HG03432 (cell line): ENCODE data around the gene RCAN3.
A peak's percentile ranks its signal among the peaks of the same experiment; 100 is the strongest.
"Not testable (repeated sequence)": the region's sequence is repeated elsewhere in the genome, so short reads cannot be mapped to it uniquely, and the experiment has no call there.

ENCODE experiments used
- ATAC-seq: cut with Tn5 transposase; IDR thresholded peaks from one replicate; pipeline ENCODE4 v1.9.1; 2021; ENCODE audit warnings: mild to moderate bottlenecking, moderate library complexity; ENCODE audit not compliant: unreplicated experiment

RCAN3 gene

DNA sequence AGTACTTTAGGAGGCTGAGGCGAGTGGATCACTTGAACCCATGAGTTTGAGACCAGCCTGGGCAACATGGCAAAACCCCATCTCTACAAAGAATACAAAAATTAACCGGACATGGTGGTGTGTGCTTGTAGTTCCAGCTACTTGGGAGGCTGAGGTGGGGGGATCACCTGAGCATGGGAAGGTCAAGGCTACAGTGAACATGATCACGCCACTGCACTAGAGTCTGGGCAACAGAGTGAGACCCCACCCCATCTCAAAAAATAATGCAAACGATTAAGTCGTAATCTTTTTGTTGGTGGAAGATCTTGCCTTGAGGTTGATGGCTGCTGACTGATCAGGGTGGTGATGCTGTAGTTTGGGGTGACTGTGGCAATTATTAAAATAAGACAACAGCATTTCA lies 6.3 kb downstream of the RCAN3 start:
- ATAC-seq: no peak

DNA sequence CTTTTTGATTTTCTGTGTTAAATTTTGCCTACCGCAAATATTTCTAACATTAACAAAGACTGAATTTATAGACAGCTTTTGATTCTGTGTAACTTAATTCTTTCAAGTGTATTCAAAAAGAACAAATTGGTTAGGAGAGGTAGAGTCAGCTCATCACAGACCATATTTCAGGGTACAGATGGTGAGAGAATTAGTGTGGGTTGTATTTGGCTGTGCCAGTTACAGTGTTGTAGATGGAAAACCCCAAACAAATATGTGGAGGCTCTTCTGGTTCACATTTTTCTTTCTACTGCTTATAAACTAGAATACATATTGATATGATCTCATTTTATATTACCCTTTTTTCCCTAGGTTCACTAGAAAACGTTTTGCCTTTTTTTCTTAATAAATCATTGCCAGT lies 11.1 kb downstream of the RCAN3 start:
- ATAC-seq: no peak

DNA sequence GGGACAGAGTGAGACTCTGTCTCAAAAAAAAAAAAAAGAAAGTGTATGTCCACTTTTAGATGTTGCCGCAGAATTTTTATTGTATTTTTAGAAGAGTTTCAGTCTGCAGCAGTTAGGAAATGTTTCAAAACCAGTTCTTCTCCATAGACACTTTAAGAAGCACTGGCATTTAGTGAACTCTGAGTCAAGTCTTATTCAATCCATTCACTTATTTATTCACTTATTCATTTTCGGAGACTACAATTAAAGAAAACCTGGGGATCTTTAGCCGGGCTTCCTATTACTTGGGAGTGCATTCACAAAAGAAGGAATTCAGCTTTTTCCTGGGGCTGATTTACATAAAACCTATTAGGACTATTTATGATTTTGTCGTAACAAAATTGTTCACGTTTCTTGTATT lies 12.3 kb downstream of the RCAN3 start:
- no peak for ATAC-seq

DNA sequence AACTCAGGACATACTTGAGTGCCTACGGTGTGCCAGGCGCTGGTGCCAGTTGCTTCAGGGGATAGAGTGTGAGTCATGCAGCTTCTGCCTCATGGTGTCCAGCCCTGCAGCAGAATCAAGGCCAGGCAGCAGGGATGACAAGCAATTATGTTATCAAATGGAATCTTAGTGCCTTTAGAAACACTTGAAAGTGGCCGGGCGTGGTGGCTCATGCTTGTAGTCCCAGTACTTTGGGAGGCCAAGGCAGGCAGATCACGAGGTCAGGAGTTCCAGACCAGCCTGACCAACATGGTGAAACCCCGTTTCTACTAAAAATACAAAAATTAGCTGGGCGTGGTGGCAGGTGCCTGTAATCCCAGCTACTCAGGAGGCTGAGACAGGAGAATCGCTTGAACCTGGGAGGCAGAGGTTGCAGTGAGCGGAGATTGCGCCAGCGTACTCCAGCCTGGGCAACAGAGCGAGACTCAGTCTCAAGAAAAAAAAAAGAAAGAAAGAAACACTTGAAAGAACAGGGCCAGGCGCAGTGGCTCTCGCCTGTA lies 13.1 kb downstream of the RCAN3 start:
- not testable (repeated sequence) for ATAC-seq

DNA sequence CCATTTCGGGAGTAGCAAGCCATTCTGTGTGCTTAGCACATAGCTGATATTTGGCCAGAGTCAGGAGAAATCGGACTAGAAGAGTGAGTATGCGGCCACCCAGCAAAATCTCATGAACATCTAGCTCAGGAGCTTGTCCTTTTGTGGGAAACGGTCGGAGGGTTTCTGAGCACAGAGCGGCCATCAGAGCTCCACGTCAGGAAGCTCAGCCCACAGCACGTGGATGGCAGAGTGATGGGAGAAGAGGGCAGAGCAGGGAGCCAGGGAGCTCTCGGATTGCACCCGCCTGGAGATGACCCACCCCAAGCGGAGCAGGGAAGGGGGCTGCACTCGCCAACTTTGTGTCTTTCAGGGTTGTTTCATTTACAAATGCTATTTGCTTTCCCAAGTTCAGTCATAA lies 13.9 kb downstream of the RCAN3 start:
- ATAC-seq: no peak

DNA sequence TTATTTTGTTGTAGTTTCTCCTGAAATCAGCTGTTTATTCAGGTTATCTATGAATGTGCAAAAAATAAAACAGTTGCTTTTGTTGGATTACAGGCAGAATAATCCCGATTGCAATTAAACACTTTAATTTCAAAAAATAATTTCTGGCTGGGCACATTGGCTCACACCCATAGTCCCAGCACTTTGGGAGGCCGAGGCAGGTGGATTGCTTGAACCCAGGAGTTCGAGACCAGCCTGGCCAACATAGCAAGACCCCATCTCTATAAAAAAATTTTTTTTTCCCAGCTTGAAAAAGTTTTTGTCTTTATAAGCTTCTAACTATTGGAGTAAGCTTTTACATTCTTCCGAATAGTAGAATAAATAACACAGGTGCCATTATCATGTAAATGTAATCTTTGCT lies 15.3 kb downstream of the RCAN3 start:
- ATAC-seq: no peak

DNA sequence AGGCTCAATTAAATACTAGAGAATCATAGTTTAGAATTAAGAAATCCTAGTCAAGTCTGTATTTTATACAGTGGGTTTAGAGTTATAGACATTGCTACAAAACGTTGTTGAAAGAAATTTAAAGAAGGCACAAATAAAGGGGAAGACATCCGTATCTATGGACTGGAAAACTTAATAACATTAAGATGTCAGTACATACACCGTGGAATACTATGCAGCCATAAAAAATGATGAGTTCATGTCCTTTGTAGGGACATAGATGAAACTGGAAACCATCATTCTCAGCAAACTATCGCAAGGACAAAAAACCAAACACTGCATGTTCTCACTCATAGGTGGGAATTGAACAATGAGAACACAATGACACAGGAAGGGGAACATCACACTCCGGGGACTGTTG lies 17.6 kb downstream of the RCAN3 start:
- ATAC-seq: not testable (repeated sequence)

DNA sequence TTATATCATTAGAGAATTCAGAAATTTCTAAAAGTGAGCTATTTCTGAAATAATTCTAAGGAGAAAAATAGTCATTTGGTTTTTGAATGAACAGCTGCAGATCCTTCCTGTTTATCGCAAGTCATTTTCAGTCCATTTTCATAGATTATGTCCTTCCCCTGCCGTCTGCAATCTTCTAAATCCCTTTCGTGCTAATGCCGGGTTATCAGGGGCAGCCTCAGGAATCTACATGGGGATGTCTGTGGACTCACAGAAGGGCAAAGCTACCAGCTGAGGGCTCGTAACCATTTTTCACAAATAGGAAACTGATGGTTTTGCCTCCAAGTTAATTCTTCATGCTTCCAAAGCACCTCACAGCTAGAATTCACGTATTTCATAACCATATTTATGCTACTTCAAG lies 23.0 kb downstream of the RCAN3 start:
- no peak for ATAC-seq

DNA sequence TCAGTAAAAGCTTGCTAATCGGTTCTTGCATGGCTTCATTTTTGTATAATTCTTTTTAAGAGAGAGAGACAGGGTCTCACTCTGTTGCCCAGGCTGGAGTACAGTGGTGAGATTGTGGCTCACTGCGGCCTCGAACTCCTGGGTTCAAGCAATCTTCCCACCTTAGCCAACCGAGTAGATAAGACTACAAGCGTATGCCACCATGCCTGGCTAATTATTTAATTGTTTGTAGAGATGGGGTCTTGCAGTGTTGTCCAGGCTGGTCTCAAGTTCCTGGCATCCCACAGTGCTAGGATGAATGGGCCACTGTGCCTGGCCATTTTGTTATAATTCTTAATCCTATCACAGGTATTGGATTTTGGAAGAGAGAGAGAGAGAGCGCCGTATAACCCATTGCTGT lies 23.4 kb downstream of the RCAN3 start:
- no peak for ATAC-seq

DNA sequence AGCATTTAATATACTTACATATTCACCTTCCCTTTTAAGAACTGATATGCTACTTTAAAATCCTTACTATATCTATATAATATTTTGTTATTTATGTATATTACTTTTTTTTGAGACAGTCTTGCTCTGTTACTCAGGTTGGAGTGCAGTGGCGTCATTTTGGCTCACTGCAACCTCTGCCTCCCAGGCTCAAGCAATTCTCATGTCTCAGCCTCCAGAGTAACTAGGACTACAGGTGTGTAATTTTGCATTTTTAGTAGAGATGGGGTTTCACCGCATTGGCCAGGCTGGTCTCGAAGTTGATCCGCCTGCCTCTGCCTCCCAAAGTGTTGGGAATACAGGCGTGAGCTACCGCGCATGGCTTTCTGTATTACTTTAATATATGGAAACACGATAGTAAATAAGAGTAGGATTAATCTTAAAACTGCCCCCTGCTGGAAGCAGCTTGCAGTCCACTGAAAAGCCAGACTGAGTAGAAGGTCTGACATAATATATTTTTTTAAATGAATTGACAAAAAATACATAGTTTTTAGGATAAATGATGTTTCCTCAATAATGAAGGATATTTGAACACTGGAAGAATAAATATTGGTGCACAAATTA lies 24.4 kb downstream of the RCAN3 start:
- no peak for ATAC-seq

DNA sequence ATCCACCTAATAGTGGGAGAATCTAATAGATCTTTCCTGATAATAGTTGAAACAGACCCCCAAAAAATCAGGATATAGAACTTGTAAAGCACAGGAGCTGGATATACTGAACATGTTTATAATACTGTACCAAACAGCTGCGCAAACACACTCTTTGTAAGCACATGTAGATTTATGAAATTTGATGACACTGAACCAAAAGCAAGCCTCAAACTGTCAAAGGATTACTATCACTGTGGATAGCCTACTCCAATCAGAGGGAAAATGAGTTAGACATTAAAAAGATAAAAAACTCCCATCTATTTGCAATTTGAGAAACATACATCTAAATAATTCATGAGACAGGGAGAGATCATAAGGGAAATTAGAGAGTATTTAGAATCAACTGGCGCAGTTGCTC lies 26.1 kb downstream of the RCAN3 start:
- no peak for ATAC-seq

DNA sequence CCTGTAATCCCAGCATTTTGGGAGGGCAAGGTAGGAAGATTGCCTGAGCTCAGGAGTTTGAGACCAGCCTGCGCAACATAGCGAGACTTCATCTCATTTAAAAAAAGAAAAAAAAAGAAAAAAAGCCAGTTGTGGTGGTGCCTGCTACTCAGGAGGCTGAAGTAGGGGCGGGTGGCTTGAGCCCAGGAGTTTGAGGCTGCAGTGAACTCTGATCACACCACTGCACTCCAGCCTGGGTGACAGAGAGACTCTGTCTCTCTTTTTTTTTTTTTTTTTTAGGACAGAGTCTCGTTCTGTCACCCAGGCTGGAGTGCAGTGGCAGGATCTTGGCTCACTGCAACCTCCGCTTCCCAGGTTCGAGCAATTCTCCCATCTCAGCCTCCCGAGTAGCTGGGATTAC lies 26.7 kb downstream of the RCAN3 start:
- ATAC-seq: not testable (repeated sequence)

DNA sequence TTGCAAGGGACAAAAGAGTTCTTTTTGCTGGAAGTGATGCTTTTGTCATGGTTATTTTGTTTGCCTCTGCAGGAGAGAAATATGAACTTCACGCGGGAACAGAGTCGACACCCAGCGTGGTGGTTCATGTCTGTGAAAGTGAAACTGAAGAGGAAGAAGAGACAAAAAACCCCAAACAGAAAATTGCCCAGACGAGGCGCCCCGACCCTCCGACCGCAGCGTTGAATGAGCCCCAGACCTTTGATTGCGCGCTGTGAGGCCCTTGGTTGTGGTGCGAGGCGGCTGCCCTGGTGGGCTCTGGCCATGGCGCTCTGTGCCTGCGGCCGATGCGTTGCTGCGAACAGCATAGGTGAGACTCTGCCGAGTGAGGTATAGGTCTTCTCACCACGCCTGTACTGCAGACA lies 32.4 kb downstream of the RCAN3 start:
- ATAC-seq: peak; percentile 53

DNA sequence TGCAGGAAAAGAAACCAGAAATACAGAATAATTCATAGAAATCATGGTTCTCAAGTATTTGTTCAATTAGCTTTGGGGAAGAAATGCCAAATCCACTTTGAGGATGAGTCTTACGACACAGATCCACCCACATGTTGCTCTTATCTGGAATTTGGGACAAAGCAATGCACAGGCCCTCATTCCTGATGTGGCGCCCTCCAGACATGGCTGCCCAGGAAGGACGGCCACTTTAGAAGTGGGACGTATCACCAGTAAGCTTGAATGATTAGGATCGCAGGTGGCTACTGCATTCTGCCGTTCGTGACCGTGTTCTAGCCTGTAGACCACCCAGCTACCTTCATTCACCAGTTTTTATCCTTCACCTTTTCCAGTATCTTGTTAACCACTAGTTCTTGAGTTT lies 33.1 kb downstream of the RCAN3 start:
- ATAC-seq: no peak

DNA sequence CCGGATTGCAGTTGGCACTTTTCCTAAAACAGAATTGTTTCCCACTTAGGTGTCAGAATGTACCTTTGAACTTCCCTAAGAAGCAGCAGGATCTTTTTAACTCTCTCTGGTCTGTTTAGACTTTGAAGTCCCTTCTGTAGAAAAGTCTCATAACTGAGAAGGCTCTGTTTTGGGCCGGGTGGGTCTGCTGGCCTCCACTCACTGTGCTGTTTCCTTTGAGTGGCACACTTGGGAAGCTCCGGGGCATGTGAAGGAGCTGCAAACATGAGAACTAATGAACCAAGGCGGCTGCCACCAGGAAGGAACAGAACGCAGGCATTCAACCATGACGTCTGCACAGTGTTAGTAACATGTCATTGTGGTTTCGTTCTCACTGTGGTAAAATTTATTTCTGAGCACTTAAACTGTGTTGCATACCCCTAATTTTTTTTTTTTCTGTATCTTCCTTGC lies 33.8 kb downstream of the RCAN3 start:
- peak; percentile 75 for ATAC-seq

DNA sequence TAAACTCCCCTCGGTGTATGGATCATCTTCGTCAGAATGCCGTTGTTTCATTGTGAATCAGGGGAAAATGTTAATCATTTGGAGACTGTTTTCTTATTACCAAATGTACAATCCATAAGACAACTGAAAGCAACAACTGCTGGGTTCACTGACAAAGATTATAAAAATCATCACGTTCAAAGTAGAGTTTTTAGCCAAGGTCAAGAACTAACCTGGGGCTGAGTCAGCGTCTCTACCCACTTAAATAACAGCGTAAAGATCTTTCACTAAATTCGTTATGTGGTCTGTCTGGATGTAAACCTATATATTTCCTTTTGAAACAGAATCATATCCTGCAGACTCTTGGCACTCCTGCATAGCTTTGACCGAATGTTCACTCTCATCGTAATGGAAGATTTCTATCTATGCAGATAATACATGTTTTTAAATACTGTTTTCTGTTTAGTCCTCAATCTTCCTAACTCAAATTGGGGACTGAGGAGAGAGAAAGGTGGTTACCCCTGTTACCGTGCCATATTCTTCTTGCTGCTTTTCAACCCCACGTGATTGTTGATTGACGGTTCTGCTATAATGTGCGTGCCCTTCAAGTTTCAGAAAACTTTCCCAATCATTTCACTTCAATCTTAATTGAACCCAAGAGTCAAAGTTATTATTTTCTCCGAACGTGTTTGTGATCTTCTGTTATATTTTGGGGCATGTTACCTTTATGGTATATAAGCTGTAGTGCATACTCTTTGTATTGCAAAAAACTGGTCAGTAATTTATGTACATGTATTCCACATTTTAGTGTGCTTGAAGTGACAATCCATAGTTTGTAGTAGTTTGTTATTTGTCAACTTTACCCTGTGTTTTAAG lies 37.6 kb downstream of the RCAN3 start:
- no peak for ATAC-seq

DNA sequence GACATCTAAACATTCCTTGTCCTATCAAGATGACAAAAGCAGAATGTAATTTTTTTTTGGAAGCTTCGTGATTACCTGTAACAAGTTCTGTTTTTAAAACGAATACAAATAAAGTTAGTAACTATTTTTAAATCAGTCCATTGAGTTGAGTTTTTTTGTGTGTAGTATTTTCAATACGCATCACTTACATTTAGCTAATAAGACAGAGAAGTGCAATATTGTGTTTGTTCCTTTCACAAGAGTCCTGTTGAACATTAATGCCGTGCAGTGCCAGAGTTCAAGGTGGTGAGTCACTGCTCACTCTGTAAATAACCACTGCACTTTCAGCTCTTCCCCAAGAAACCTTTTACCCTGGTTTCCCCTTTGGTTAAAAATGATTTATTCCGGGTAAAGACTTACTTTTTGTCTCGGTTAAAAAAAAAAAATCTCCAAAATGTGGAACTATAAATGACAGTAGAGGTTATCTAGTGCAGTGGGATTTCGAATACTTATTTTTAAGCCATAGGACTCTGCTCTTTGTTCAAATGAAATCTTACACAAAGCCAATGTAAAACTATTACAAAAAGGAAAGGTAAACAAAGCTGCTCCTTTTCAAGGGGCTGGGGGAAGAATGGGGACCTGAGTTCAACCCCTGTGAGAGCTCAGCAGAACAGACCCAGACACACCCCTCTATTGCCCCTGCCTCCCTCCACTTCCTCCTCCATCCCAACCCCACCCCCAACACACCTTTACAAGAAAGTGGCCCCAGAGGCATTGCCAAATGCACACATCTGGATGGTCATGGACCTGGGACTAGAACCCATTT lies 38.5 kb downstream of the RCAN3 start:
- ATAC-seq: no peak

DNA sequence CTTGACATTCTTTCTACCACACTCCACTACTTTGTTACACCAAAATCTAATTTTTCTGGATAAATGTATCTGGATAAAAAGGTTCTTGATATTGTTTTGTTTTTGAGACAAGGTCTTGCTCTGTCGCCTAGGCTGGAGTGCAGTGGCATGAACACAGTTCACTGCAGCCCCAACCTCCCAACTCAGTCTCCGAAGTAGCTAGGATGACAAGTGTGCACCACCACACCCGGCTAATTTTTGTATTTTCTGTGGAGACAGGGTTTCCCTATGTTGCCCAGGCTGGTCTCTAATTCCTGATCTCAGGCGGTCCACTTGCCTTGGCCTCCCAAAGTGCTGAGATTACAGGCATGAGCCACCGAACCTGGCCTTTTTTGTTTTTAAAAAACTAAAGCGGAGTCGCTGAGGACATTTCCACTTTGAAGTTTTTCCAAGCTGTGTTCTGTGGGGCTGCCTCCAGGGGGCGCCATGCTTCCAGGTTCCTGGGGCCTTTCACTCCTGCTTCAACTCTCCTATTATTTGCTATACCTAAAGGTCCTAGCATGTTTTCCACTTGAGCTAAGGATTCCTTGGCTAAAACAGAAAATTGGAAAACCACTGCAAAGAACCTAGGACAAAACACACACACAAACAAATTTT lies 39.2 kb downstream of the RCAN3 start:
- ATAC-seq: no peak

DNA sequence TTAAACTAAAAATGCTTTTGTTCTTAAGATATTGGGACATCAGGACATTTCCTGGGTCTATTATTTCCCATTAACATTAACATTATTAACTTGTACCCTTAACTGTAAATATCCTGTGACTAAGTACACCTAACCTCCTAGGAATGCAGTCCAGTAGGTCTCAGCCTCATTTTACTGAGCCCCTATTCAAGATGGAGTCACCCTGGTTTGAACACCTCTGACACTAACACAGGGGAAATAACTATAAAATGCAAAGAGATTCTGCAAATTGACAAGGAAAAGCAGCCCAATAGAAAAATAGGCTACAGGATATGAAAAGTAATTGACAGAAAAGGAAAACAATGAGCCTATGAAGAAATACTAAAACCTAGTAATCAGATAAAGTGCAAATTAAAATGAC lies 41.6 kb downstream of the RCAN3 start:
- ATAC-seq: no peak

DNA sequence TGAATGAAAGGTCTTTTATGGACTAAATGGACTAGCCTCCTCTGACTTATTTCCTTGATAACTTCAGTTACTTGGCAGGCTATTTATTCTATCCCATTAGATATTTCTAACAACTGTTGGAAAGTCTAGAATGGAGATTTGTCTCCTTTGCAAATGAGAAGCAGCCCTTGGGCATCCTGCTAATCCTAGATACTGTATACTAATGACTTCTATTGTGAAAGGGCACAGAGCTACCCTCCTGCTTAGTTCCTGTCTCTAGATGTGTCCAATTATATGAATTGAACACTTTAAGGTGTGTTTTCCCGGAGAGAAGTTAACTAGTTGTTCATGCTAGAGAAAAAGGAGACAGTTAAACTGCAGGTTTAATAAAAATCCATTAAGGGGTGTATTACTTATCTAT lies 43.0 kb downstream of the RCAN3 start:
- no peak for ATAC-seq

DNA sequence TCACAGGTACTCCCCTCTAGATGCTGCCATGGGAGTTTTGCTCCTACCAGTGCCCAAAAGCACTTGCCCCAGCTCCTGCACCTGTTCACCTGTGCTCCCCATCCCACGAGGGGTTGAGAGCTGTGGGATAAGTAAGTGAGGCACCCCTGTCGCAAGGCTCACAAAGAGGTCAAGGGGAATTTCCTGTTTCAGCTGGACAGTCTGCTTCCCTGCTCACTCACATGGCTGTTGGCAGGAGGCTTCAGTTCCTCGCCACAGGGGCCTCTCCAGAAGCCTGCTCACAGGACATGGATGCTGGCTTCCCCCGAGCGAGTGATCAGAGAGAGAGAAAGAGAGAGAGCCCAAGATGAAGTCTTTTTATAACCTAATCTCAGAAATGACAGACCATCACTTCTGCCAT lies 44.6 kb downstream of the RCAN3 start:
- ATAC-seq: no peak
